ENCODE data around the gene SSBP1. TPM values are rescaled to one million over a fixed set of nuclear protein-coding genes. Genes with fewer than 3 reads are reported as not detected.

SSBP1 gene
- total RNA-seq, 1 donor from 2014 or later: 111 TPM

DNA sequence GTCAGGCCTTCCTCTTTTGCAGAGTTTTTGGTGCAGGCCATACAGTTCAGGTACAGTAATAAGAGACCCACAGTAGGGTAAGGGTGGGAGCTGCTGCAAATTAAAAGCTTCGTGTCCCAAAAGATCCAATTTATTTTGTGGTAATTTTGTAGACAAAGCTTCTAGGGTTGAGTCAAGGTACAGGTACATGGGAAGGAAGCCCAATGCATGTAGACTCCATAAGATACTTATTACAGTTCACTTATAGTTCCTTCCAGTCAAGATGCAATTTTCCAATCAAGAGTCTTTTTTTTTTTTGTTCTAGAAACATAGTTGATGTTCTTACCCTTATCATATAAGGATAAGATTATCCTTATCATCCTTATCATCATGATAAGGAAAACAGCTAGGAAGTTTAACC is 38.2 kb downstream of the SSBP1 start, which contains the start of gene TAS2R4:
Gene TAS2R4 (plus strand): TSS at position 301 of the 400 bp plus-strand sequence. CDS start 1,815 bp downstream, outside the sequence.
- DNase-seq: no peak

DNA sequence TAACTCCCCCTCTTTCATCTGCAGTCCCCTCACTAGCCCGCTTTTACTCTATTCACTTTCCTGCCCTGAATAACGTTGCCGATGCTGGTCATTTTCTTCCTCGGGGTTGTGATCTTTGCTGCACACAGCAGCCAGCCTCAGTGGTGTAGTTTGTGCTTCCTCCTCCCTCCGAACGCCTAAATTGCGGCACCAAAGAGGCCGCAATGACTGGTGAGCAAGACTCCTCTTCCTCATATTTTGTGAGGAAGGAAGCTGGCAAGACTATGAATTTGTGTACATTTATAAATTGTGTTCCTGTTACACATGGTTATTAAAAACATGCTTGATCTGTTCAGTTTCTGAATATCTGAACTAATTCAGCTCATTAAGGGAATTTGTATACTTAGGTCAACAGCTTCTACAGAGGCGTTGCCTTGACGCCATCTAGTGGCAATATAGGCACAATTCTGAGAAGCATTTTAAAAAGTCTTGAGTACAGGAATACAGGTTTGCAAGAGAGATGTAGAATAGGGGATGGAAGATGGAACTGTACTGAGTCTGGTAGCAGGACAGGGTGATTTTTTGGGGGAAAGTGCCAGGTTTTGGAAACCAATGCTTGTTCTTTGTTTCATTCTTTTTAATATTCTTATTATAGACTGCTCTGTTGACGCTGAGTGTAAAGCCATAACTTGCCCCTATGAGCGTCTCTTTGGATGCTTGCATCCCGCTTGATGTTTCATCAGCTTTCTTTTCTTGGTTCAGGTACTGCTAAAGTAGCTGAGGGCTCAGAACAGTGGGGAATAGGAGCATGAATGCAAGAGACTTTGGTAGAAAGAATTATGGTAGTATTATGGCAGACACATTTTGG is 47.8 kb downstream of the SSBP1 start:
- DNase-seq: peak; percentile 49

DNA sequence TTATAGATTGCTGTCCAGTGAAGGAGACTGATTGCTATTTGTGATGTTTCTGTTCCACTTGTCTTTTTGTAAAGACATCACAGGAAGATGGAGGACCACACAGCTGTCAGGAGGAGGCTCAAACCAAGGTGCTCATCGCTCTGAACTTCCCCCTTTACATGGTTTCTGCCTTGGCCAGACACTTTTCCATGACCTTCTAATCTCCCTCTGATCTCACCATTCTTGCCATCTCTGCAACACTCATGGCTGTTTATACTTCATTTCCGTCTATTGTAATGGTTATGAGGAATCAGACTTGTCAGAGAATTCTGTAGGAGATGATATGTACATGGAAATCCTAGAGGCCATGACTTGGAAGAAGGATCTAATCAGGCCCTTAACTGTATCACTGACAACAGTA is 50.1 kb downstream of the SSBP1 start:
- DNase-seq: no peak

DNA sequence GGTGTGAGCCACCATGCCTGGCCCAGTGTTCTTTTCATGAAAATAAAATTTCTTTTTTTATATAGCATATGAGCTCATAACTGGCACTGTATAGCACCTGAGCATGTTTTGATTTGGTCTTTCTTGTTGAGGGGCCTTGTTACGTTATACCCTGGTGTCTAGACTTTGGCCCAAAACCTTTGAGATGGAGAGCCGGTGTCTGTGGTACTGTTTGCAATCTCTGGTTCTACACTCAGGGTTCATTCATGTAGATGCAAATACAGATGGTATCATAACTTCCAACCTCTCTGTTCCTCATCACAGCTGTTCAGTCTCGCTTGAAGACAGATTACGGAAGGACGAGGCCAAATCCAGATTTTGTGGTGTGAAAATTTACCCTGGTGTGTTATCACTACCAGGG is 51.8 kb downstream of the SSBP1 start, which contains the start of gene TAS2R5:
Gene TAS2R5 (plus strand): TSS at position 301 of the 400 bp plus-strand sequence. CDS start 145 bp downstream, outside the sequence.
- DNase-seq: no peak

DNA sequence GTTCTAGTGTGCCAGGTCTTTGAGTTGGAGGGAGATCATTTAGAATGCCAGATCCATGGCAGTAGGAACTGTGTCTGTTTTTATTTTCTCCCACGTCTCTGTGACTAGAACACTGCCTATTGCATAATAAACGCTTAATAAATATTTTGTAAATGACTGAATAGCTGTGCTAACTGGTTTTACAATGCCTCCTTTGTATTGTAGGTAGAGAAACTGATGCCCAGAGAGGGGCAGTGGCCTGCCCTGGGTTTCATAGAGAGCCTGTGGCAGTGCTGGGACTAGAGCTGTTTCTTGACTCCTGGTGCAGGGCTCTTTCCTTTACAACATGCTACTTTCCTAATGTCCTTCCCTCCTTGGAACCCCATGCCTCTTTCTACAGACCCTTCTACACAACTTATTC is 54.4 kb downstream of the SSBP1 start:
- no peak for DNase-seq

Small RNAs within 50 kb of the gene (small RNA-seq; reads per million reads assigned to genes)
- not detected for gene RNU1-82P (ENCODE audit: low replicate concordance)

Other genes starting within 250 kb of the SSBP1 start
- gene AGK, start 186.9 kb upstream of the SSBP1 start, total RNA-seq: 40.0 TPM
- gene DENND11, start 36.2 kb upstream of the SSBP1 start, total RNA-seq: 13.8 TPM
- not detected for gene WEE2, start 30.0 kb upstream of the SSBP1 start, total RNA-seq
- 5.0 TPM for gene TAS2R3, start 25.7 kb downstream of the SSBP1 start, total RNA-seq
- gene TAS2R4, start 38.3 kb downstream of the SSBP1 start, total RNA-seq: 2.4 TPM
- 4.5 TPM for gene TAS2R5, start 51.9 kb downstream of the SSBP1 start, total RNA-seq
- gene PRSS37, start 103.1 kb downstream of the SSBP1 start, total RNA-seq: not detected
- gene OR9A4, start 178.0 kb downstream of the SSBP1 start, total RNA-seq: not detected
- gene CLEC5A, start 208.6 kb downstream of the SSBP1 start, total RNA-seq: not detected
- gene TAS2R38, start 235.4 kb downstream of the SSBP1 start, total RNA-seq: not detected